GM20000 (cell line): ENCODE results near the gene FBXO7.

Experiments
- DNase-seq: peaks from one replicate; pipeline ENCODE4 v3.0.0; 2012; ENCODE audit warnings: low spot score
- TF ChIP-seq, protein P1 (sequence below): IDR thresholded peaks from 2 replicates; pipeline ENCODE4 v1.5.1; 2012; ENCODE audit warnings: mild to moderate bottlenecking, control low read depth; ENCODE audit errors: extremely low read depth, missing control alignments

Gene FBXO7

GRCh38 chr22:32474635-32475467 lies at the start of gene FBXO7:
FBXO7 (plus strand) TSS chr22:32474811; CDS start chr22:32475003, 192 bp downstream.
- TF ChIP-seq, protein P1, sequence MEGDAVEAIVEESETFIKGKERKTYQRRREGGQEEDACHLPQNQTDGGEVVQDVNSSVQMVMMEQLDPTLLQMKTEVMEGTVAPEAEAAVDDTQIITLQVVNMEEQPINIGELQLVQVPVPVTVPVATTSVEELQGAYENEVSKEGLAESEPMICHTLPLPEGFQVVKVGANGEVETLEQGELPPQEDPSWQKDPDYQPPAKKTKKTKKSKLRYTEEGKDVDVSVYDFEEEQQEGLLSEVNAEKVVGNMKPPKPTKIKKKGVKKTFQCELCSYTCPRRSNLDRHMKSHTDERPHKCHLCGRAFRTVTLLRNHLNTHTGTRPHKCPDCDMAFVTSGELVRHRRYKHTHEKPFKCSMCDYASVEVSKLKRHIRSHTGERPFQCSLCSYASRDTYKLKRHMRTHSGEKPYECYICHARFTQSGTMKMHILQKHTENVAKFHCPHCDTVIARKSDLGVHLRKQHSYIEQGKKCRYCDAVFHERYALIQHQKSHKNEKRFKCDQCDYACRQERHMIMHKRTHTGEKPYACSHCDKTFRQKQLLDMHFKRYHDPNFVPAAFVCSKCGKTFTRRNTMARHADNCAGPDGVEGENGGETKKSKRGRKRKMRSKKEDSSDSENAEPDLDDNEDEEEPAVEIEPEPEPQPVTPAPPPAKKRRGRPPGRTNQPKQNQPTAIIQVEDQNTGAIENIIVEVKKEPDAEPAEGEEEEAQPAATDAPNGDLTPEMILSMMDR = no peak
- DNase-seq = peak; percentile 91

- TF ChIP-seq, protein P1 = no peak
- DNase-seq = no peak
Observed at GRCh38 chr22:32426881-32427280, 47.7 kb upstream of the FBXO7 start.

- no peak for DNase-seq
- TF ChIP-seq, protein P1 = no peak
Observed at GRCh38 chr22:32430352-32430751, 44.3 kb upstream of the FBXO7 start.

GRCh38 chr22:32444068-32444467 lies 30.5 kb upstream of the FBXO7 start:
- DNase-seq = peak; percentile 27
- TF ChIP-seq, protein P1 = no peak

DNA sequence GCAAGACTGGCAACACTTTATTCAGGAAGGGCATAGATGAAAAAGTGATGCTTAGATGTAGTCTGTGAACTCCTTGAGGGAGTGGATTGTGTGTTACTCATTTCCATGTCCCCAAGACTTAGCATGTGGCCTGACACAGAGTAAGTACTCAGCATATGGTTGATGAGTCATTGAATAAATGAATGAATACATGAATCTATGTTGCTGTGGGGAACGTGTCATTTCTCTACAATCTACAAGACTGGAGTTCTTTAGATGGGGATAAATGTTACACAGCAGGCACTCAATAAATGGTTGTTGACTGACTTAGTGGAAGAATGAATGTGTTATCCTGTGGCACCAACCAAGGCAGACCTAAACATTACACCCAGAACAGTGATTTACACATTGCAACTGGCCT lies 28.3 kb upstream of the FBXO7 start:
- DNase-seq = no peak
- TF ChIP-seq, protein P1 = no peak

GRCh38 chr22:32448980-32449379 lies 25.6 kb upstream of the FBXO7 start:
- DNase-seq = no peak
- TF ChIP-seq, protein P1 = no peak

GRCh38 chr22:32457031-32457430 lies 17.6 kb upstream of the FBXO7 start:
- no peak for DNase-seq
- TF ChIP-seq, protein P1 = no peak
